HG03159 (cell line): ENCODE measurements around the gene C16orf92.

ENCODE experiments used
- ATAC-seq: cut with Tn5 transposase; IDR thresholded peaks from one replicate; pipeline ENCODE4 v1.9.1; 2021; ENCODE audit warnings: mild to moderate bottlenecking, moderate library complexity; ENCODE audit not compliant: unreplicated experiment

Gene C16orf92

GRCh38 chr16:30053376-30054015, 30.5 kb downstream of the C16orf92 start:
- no peak for ATAC-seq

GRCh38 chr16:30054451-30054850, 31.5 kb downstream of the C16orf92 start:
- ATAC-seq, result no peak

- no peak for ATAC-seq
Measured at GRCh38 chr16:30054959-30055553, 32.1 kb downstream of the C16orf92 start.

- ATAC-seq, result no peak
Measured at GRCh38 chr16:30060346-30060745, 37.3 kb downstream of the C16orf92 start.

- ATAC-seq, result no peak
Measured at GRCh38 chr16:30060836-30061554, 38.0 kb downstream of the C16orf92 start.

DNA sequence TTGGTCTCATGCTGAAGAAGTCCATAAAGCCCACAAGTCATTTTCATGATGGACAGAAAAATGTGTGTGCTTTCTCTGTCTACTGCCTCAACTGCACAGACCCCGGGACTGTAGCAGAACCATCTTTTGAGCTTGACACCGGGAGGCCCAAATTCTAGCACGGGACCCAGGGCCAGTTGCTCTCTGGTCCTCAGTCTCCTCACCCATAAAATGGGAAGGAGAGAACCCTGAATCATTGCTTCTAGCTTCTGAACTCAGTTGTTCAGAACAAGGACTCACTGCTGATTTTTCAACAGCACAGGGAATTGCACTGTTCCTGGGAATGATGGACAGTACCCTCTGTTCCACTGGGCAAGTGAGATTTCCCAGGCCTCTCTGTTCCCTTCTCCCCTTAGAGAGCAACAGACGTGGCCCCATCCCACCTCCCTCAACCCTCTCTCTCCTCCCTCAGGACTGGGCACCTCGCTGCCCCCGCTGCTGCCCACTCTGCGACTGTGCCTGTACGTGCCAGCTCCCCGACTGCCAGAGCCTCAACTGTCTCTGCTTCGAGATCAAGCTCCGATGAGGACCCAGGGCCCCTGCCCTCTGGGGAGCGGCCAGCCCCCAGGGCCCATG, 40.4 kb downstream of the C16orf92 start:
- no peak for ATAC-seq

- ATAC-seq, result no peak
Measured at GRCh38 chr16:30063893-30064728, 41.1 kb downstream of the C16orf92 start.

GRCh38 chr16:30064729-30065101, 41.7 kb downstream of the C16orf92 start:
- ATAC-seq, result no peak

GRCh38 chr16:30065102-30065942, 42.3 kb downstream of the C16orf92 start, which contains the start of gene ALDOA:
TSS of gene ALDOA (plus strand) at chr16:30065760. CDS start at chr16:30066898, 1,138 bp downstream.
- ATAC-seq, result peak; percentile 72

DNA sequence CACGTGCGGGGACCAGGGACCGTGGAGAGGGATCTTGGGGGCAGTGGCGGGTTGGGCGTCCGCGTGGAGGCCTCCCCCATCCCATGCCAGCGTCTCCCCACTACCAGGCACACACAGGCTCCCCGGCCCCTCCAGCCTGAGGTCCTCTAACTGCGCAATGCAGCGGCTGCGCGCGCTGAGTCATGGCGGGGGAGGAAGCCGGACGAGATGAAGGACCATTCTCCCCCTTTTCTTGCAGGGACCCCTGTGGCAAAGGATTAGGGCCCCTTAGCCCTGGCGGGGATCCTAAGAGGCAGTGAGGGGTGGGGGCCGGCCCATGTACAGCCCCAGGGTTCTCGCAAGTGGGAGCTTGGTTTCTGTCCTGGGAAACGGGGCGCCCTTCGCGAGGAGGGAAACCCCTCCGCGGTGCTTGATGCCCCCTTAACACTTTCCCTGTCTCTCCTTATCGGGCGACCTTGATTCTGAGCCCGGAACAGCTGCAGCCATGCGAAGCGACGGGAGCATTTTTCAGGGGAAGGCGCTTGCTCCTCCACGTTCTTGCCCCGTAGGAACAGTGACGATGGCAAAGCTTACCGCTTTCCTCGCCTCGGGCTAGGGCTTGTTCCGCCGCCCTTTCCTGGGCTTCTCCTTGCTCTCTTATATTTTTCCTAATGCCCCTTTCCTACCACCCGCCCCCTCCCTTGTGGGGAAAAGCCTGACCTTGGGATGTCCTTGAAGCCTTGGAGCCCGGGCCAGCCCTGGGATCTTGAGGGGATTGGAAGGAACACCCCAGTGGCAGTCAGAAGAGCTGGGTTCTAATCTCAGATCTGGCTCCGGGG, 43.2 kb downstream of the C16orf92 start:
- no peak for ATAC-seq

DNA sequence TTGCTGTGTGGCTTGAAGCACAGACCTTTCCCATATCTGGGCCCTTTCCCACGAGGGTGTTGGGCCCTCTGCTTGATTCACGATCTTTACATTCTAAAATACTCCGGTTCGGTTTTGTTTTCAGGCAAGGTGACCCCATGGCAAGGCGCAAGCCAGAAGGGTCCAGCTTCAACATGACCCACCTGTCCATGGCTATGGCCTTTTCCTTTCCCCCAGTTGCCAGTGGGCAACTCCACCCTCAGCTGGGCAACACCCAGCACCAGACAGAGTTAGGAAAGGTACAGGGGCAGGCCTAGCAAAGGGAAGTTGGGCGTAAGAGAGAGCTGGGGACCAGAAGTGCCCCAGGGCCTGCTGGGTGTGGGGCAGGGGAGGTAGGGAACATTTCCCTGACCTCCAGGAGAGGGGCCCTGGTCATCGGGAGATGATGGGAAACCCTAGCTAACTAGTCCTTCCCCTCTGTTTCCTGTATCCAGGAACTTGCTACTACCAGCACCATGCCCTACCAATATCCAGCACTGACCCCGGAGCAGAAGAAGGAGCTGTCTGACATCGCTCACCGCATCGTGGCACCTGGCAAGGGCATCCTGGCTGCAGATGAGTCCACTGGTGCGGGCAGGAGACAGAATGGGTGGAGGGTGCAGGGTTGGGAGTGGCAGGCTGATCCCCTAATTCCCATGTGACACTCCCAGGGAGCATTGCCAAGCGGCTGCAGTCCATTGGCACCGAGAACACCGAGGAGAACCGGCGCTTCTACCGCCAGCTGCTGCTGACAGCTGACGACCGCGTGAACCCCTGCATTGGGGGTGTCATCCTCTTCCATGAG, 44.0 kb downstream of the C16orf92 start:
- no peak for ATAC-seq

- no peak for ATAC-seq
Measured at GRCh38 chr16:30067584-30067916, 44.6 kb downstream of the C16orf92 start.

DNA sequence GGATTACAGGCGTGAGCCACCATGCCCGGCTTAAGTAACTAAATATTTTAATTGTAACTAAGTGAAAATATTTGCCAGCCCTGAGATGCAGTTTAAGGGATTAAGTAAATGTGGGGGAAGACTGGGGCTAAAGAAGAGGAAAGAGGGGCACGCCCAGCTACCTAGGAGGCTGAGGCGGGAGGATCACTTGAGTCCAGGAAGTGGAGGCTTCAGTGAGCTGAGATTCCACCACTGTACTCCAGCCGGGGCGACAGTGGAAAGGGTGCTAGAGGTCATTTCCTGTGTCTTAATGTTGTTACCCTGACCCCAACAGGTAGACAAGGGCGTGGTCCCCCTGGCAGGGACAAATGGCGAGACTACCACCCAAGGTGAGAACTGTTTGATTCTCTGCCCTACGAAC, 45.3 kb downstream of the C16orf92 start:
- no peak for ATAC-seq

DNA sequence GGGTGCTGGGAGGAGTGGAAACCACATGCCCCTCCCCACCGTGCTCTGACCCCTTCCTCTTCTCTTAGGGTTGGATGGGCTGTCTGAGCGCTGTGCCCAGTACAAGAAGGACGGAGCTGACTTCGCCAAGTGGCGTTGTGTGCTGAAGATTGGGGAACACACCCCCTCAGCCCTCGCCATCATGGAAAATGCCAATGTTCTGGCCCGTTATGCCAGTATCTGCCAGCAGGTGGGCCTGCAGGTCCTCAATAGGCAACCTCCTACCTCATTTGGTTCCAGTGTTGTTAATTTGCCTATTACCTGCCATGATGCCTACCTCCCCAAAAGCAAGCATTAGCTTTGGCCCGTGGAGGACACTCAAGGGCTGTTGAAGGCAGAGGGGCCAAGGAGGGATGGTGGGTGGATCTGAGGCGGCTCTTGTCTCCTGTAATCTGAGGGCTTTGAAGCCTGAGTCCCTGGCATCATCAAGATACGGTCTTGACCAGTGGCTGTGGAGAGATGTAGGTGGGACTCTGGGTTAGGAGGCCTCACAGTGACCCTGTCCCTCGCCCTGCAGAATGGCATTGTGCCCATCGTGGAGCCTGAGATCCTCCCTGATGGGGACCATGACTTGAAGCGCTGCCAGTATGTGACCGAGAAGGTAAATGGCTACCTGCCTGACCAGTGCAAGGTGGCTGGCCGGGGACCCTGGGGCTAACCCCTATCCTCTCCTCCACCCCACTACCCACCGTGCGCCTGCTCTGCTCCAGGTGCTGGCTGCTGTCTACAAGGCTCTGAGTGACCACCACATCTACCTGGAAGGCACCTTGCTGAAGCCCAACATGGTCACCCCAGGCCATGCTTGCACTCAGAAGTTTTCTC, 46.0 kb downstream of the C16orf92 start:
- ATAC-seq, result no peak

GRCh38 chr16:30069611-30070462, 46.8 kb downstream of the C16orf92 start:
- ATAC-seq, result no peak

DNA sequence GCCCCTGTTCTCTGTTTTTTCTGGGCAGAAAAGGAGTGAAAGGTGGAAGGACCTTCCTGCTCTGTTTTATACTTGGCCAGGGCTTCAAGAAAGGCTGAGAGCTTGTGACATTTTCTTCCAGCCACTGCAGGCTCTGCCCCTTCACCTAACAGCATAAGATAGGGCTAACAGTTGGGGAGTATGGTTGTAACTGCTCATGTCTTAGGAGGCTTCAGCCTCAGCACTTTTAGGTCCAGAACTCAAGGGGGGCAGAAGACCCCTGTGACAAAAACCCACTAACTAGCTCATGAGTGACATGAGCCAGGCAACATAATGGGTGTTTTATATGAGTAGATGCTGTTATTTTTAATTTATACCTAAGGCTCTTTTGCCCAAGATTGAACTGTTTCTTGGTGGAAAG, 47.5 kb downstream of the C16orf92 start:
- no peak for ATAC-seq
